Stomach (tissue), 4 donors: ENCODE results near the gene PPP1R37.

Experiments
- EP300 ChIP-seq: sonication (generic); formaldehyde crosslinking; IDR thresholded peaks from one replicate; pipeline ENCODE4 v1.6.1; 2017; ENCODE audit warnings: antibody characterized with exemption
- POLR2A ChIP-seq, 4 donors: fragments of 450-650 bp; IDR thresholded peaks; one replicate each; pipeline ENCODE4 v1.6.1; 2016; ENCODE audit warnings: antibody characterized with exemption in 4 of 4, control low read depth in 2 of 4, mild to moderate bottlenecking in 1 of 4, moderate library complexity in 1 of 4
- TF ChIP-seq, protein P1 (sequence below), 7 experiments: fragments of 450-650 bp in 4 of 7; fragments of 200-600 bp in 3 of 7; sonication (generic) in 3 of 7; IDR thresholded peaks; one replicate each; pipeline ENCODE4 v1.5.1; 2016 to 2019; ENCODE audit warnings: antibody characterized with exemption in 7 of 7, control low read depth in 2 of 7, mild to moderate bottlenecking in 1 of 7

DNA sequence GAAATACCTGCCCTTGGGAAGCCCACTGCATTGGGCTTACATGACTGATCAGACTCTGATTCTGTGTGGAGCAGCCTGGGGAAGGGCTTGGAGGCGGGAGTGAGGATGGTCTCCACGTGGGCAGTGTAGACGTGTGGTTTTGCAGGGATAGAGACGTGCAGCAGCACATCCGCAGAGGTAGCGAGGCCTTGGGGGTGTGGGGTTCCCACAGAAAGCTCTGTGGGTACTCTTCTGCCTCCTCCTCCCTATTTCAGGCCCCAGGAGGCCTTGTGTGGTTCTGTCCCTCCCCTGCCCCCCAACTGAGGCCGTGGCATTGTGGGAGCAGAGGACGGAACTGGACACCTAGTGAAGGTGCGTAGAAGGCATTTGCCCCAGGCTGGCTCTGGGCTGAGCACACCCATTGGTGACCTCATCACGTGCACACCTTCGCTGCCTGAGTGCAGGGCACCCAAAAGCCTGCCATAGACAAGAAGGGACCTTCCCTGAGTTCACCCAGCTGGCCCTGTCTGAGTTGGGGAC is 28.9 kb downstream of the PPP1R37 start:
- TF ChIP-seq, protein P1, sequence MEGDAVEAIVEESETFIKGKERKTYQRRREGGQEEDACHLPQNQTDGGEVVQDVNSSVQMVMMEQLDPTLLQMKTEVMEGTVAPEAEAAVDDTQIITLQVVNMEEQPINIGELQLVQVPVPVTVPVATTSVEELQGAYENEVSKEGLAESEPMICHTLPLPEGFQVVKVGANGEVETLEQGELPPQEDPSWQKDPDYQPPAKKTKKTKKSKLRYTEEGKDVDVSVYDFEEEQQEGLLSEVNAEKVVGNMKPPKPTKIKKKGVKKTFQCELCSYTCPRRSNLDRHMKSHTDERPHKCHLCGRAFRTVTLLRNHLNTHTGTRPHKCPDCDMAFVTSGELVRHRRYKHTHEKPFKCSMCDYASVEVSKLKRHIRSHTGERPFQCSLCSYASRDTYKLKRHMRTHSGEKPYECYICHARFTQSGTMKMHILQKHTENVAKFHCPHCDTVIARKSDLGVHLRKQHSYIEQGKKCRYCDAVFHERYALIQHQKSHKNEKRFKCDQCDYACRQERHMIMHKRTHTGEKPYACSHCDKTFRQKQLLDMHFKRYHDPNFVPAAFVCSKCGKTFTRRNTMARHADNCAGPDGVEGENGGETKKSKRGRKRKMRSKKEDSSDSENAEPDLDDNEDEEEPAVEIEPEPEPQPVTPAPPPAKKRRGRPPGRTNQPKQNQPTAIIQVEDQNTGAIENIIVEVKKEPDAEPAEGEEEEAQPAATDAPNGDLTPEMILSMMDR (IDR thresholded peaks at IDR 0.05) = no peak
- no peak for TF ChIP-seq EP300
- no peak for TF ChIP-seq POLR2A (IDR thresholded peaks at IDR 0.05)
